HG03196 (cell line): ENCODE results near the gene TNKS2.
"Not testable (repeated sequence)": the region's sequence is repeated elsewhere in the genome, so short reads cannot be mapped to it uniquely, and the experiment has no call there.

Source experiments
- ATAC-seq: cut with Tn5 transposase; IDR thresholded peaks from one replicate; pipeline ENCODE4 v1.9.1; 2021; ENCODE audit not compliant: unreplicated experiment

Gene TNKS2

DNA sequence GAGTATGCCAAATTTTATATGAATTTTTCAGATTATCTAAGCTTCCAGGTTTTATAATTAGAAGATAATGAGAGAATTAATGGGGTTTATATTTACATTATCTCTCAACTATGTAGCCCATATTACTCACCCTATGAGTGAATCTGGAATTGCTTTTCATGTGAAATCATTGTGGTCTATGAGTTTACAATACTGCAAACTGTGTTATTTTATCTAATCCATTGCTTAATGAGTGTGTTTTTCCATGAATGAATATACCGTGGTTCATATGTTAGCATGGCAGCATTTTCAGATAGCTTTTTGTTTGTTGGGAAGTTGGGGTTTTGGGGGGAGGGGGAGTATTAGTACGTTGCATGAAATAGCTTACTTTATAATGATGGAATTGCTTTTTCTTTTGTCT is 66.5 kb downstream of the TNKS2 start:
- no peak for ATAC-seq

- no peak for ATAC-seq
Observed at GRCh38 chr10:91865562-91866081, 67.4 kb downstream of the TNKS2 start.

- no peak for ATAC-seq
Observed at GRCh38 chr10:91875156-91875555, 76.9 kb downstream of the TNKS2 start.

- no peak for ATAC-seq
Observed at GRCh38 chr10:91875779-91876178, 77.6 kb downstream of the TNKS2 start.

GRCh38 chr10:91879515-91880170 is 81.4 kb downstream of the TNKS2 start:
- no peak for ATAC-seq

DNA sequence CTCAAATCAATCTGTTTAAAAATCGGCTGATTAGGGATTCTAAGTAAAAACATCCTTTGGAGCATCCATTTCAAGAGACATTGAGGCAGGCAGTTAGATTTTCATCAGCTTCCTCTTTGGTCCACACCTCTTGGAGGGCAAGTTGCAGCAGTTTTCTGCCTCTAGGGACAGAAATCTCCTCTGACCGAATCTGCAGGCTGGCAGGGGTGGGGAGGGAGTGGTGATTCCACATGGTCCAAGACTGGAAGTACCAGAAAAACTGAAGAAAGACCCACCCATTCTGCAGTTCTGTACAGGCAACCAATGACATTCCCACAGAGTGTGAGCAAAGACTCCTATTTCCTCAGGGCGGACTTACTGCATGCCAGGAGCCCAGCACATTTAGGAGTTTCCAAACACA is 82.1 kb downstream of the TNKS2 start:
- ATAC-seq = no peak

DNA sequence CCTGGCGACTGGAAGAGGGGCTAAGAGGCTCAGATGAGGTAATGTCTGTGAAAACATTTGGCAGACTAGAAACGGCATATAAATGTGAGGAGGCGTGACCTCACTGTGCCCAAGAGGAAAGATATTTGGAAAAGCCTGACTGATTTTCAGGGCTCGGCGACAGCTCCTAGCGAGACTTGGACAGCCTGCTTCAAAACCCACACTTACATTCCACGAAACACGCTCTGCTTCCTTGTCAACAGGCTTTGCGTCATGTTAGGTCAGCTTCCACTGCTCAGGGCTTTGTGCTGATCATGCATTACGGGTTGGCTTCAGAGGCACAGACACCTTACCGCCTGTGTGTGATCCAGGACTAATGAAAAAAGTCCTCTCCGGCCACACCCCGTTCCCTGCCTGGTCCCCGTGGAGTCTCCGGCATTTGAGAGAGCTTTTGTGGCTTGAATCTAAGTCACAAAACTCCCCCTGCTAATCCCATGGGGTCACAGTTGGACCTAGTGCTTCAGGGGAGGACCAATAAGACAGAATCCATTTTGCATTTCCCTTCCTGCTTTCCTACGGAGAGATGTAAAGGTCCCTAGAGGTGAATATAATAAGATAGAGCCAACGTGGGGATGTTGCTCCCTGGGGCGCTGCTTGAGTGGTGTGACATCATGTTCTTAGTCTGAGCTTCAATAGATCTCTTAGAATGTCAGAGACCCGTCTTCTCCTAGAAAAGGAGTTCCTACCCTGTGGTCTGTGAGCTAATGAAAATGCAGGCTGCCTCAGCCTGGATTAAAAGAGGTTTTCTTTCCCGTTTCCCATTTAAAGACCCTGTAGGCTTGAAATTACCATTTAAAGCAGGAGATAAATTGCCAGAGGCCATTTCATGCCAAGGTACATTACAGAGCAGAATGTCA is 85.6 kb downstream of the TNKS2 start:
- ATAC-seq = no peak

DNA sequence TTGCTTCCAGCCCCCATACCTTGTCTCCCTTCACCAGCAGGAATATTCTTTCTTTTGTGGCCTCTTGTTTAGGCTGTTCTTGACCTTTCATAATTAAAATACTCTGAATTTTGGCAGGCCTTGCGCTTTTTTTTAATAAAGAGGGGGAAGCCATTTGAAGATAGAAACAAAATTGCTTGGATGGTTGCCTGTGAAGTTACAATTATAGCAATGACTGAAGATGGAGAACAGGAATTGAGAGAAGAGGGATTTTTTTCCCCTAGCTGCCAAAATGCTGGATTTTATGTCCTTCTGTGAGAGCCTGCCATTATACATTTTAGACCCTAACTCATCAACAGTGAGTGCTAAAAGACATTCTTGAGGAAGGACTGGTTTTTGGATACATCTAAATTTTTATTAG is 86.3 kb downstream of the TNKS2 start:
- ATAC-seq = no peak

GRCh38 chr10:91885362-91886079 is 87.3 kb downstream of the TNKS2 start:
- no peak for ATAC-seq

- ATAC-seq = no peak
Observed at GRCh38 chr10:91886954-91887271, 88.7 kb downstream of the TNKS2 start.

DNA sequence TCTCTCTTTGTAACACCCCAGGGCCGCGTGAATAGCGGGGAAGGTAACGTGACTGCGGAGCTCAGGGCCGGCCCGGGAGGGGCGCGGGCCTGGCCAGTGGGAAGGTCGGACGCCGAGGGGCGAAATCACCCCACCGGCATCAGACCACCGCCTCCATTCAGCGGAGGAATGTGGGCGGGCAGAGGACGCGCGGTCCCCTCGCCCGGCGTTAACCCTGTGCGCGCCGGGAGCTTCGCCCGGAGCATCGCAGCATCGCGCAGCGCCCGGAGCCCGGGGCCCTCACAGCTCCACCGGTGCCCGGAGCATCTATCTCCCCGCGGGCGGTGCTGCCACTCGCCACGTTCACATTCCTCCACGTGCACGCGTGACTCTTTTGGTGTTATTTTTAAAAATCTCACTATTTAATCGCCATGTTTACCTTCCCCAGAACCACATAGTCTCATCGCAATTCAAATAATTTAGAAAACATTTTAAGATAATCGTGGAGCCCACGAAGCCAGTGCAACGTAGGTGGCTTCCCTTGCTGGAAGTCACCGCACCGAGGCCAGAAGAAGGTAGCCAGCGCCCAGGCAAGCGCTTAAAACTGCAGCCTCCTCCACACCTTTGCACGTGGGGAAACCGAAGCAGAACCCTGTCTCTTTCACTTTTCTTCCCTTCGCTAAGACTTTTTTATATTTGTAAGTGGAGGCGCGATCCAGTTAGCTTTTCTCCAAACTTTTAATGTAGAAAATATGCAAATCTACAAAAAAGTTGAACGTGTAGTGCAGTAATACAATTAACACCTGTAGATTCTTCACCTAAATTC is 89.2 kb downstream of the TNKS2 start:
- no peak for ATAC-seq

DNA sequence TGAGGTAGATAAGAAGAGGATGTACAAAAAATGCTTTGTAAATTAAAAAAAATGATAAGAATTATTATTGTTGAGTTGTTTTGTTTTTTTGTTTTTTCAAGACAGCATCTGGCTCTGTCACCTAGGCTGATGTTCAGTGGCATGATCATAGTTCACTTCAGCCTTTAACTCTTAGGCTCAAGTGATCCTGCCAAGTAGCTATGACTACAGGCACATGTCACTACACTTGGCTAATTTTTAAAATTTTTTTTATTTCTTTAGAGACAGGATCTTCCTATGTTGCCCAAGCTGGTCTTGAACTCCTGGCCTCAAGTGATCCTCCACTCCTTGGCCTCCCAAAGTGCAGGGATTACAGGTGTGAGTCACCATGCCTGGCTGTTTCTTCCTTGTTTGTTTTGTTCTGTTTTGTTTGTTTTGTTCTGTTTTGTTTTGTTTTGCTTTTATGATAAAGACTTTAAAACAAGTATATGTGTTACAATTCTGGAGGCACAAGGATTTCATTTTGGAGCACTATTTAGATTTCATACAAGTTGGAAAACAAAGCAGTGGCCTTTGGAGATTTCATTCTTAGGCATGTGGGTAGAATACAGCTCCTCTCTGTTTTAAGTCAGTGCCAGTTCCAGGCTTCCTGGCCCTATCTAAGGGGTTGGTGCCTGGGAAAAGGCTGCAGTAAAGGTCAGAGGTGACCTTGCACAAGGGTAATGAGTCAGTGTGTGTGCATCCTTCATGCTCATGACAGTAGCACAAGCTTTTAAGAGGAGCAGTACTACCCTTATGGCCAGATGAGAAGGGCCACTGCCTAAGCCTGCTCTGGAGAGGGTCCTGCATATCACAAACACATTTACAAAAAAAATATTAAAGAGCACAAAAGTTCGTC is 93.1 kb downstream of the TNKS2 start:
- no peak for ATAC-seq

DNA sequence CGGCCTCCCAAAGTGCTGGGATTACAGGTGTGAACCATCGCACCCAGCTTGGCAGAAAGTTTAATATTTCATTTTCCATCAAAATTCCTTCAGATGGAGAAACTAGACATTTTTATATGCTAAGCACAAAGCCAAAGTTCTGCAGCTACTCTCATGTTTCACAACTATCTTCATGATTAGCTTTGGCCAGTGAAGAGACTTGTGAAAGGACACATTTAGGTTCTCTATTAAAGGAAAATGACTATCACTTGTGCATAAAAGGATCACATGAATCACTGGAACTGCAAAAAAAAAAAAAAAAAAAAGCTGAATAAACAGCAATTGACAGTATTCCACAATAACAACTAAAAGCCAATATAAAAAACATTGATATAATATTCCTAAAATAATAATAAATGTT is 94.8 kb downstream of the TNKS2 start:
- ATAC-seq = no peak

- not testable (repeated sequence) for ATAC-seq
Observed at GRCh38 chr10:91894261-91894685, 96.0 kb downstream of the TNKS2 start.

- ATAC-seq = no peak
Observed at GRCh38 chr10:91896212-91896756, 98.1 kb downstream of the TNKS2 start.

GRCh38 chr10:91897421-91897820 is 99.2 kb downstream of the TNKS2 start:
- no peak for ATAC-seq

DNA sequence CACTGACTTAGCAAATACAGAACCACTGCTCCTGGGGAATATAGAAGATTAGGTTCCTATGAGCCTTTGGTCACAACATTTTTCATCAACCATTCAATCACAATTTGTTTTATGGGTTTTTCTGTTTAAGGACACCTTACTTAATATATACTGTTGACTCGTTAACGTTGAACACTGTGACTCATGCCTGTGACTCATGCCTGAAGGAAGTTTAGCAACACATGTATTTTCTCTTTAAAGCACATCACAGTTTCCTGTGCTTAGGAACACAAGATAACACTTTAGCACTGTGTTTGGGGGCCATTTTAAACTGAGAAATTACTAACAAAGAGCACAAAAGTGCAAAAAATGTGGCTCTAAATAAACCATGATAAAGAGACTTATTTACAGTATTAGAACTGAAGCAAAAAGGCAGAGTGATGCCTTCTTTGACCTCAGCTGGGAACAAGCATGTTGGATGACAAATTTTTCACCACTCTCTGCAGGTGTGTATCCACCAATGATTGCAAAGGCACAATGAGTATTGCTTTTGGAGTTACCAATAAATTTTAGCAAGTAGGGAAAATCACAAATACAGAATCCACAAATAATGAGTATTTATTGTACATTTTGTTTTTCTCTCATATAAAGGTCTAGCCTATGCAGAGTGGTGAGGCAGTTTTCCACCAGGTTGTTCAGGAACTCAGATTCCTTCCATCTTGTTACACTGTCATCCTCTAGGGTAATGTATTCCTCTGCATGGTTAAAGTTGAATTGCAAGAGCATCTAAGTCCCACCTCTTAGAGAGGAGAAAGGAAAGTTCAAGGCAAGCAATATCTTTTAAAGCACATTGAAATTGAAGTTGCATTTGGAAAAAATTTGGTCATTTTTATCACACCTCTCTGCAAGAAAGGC is 103.8 kb downstream of the TNKS2 start:
- peak; percentile 79 for ATAC-seq

- ATAC-seq = no peak
Observed at GRCh38 chr10:91907033-91907594, 108.9 kb downstream of the TNKS2 start.
